ENCODE results near the gene CS. TPM values are rescaled to one million over a fixed set of nuclear protein-coding genes. Genes with fewer than 3 reads are reported as not detected.
A peak's percentile ranks its signal among the peaks of the same experiment; 100 is the strongest.

The CS gene
- polyA plus RNA-seq, 3 donors, result 55.7 to 156 (median 86.1) TPM

DNA sequence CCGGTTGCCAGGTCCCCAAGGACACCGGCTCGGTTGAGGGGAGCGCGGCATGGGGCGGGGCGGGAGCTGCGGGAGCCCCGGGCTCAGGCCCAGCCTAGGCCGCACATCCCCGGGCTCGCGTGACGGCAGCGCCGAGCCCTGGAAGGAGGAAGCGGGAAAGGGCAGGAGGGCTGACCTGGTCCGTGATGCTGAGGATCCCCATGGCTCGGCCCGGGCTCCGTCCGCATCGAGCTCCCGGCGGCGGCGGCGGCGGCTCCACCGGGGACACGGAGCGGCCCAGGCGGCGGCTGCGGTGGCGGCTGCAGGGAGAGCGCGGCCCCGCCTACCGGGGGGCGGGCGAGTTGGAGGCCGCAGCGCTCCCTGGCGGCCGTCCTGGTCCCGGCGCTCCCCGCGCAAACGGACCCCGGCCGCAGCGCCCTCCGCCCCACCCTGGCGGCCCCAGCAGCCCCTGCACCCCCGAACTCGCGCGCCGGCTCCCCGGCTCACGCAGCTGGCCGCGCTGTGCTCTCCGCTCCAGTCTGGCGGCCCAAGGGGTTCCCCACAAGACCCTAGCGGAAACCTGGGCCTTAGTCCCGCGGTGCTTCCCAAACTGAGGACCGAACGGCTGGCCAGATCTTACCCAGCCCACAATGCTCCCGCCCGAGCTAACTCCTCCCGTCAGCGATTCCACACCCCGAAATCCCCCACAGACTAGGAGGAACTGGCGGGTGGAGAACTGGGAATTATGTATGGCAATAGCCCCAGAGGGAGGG, 41.9 kb downstream of the CS start, which contains the start of gene ANKRD52:
Gene ANKRD52 (minus strand): TSS at position 317 of the 752 bp plus-strand sequence. CDS start 115 bp downstream, at position 202.
- peak within 1 kb of the TSS; percentile 98 for H3K4me2 ChIP-seq (replicated peaks; ENCODE audit: extremely low read depth, low read length, poor library complexity, severe bottlenecking)
- H3K27me3 ChIP-seq (ENCODE audit: control insufficient read depth in 2 of 2, insufficient read depth in 2 of 2, low read length in 2 of 2), result no peaks in the 10 kb centered on the region
- peaks cover 14% of the 10 kb centered on the region for H4K20me1 ChIP-seq (ENCODE audit: insufficient read depth, low read length)
- H3K9me3 ChIP-seq (replicated peaks in 1 of 2; ENCODE audit: control insufficient read depth in 1 of 2, insufficient read depth in 1 of 2, low read length in 2 of 2), result no peaks in the 10 kb centered on the region
- TF ChIP-seq, protein P1, sequence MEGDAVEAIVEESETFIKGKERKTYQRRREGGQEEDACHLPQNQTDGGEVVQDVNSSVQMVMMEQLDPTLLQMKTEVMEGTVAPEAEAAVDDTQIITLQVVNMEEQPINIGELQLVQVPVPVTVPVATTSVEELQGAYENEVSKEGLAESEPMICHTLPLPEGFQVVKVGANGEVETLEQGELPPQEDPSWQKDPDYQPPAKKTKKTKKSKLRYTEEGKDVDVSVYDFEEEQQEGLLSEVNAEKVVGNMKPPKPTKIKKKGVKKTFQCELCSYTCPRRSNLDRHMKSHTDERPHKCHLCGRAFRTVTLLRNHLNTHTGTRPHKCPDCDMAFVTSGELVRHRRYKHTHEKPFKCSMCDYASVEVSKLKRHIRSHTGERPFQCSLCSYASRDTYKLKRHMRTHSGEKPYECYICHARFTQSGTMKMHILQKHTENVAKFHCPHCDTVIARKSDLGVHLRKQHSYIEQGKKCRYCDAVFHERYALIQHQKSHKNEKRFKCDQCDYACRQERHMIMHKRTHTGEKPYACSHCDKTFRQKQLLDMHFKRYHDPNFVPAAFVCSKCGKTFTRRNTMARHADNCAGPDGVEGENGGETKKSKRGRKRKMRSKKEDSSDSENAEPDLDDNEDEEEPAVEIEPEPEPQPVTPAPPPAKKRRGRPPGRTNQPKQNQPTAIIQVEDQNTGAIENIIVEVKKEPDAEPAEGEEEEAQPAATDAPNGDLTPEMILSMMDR (IDR thresholded peaks at IDR 0.05), result peak; percentile 84
- Mint-ChIP-seq H3K27me3 (ENCODE audit: low read depth in 3 of 3) (peaks cover 0 to 2% (median 0%) of the 10 kb centered on the region in 3 donors), H3K9me3 (no peaks in the 10 kb centered on the region), H3K27ac (peak within 1 kb of the TSS; percentile 63 to 90 (median 87)), H3K36me3 (peaks cover 27 to 32% of the 10 kb centered on the region in 2 donors), H3K4me1 (peaks cover 18% of the 10 kb centered on the region), H3K4me3 (peak within 1 kb of the TSS; percentile 92 to 96)
- peak within 1 kb of the TSS in 1 of 2 donors; percentile 69 for H3K27ac ChIP-seq (ENCODE audit: low read depth in 1 of 2, low read length in 2 of 2)
- H3K4me3 ChIP-seq (replicated peaks in 1 of 3; ENCODE audit: low read depth in 2 of 3, low read length in 3 of 3), result peak within 1 kb of the TSS; percentile 61 to 94 (median 86)
- under 1% methylated on average over 70 of the region's 78 CpGs for WGBS (ENCODE audit: insufficient coverage)
- H3K79me2 ChIP-seq (ENCODE audit: insufficient read depth, low read length), result peaks cover 18% of the 10 kb centered on the region
- intact Hi-C loops (cut with micrococcal nuclease), result loop anchor here (5.0 to 10.0 kb wide), 2 partner anchors 51 to 63 kb away; no protein-coding TSS in a partner anchor
- H2AFZ ChIP-seq (ENCODE audit: insufficient read depth, low read depth, low read length, poor library complexity, severe bottlenecking), result peak within 1 kb of the TSS; percentile 100
- DNase-seq, result peak; percentile 65 to 76 (median 73)
- peak within 1 kb of the TSS; percentile 84 for H3K9ac ChIP-seq (ENCODE audit: insufficient read depth, low read length, poor library complexity, severe bottlenecking)
- H3K4me1 ChIP-seq (ENCODE audit: control insufficient read depth in 1 of 2, insufficient read depth in 2 of 2, low read length in 2 of 2), result peaks cover 17 to 18% of the 10 kb centered on the region in 2 donors
- peaks cover 26 to 37% of the 10 kb centered on the region in 2 donors for H3K36me3 ChIP-seq (replicated peaks in 1 of 2; ENCODE audit: control insufficient read depth in 1 of 2, insufficient read depth in 2 of 2, low read length in 2 of 2)

DNA sequence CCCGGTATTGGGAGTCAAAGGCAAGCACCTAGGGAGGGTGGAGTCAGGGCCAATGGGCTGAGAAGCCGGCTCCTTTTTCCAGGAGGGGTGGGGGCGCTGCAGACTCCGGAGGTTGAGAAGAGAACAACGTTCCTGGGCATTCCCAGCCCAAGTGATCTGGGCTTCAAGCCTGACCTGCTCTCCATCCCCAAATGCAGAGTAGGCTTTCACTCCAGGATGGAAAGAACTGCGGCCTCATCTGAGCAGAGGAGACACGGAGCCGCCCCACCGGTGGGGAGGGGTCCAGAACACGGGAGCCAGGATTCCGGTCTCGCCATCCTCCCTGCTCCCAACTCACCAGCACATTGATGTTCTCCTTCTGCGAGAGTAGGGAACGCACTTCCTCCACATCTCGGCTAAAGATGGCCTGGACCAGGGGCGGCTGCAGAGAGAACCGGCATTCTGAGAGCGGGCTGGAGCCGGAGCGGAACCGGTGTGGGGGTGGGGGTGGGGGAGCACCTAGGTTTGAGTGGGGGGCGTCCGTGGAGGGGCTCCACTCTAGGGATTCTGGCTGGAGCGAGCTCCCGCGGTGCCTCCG, 42.6 kb downstream of the CS start:
- peak overlapping the region; percentile 84 for H3K9ac ChIP-seq (ENCODE audit: insufficient read depth, low read length, poor library complexity, severe bottlenecking)
- Mint-ChIP-seq H3K36me3 (peaks cover 34 to 38% of the 10 kb centered on the region in 2 donors), H3K9me3 (no peaks in the 10 kb centered on the region), H3K27ac (peak overlapping the region in 6 of 7 donors; percentile 33 to 90 (median 68)), H3K27me3 (ENCODE audit: low read depth in 3 of 3) (peaks cover 0 to 2% (median 0%) of the 10 kb centered on the region in 3 donors), H3K4me1 (peaks cover 18% of the 10 kb centered on the region), H3K4me3 (peak overlapping the region; percentile 86 to 88)
- H3K9me3 ChIP-seq (replicated peaks in 1 of 2; ENCODE audit: control insufficient read depth in 1 of 2, insufficient read depth in 1 of 2, low read length in 2 of 2), result no peaks in the 10 kb centered on the region
- peaks cover 14% of the 10 kb centered on the region for H4K20me1 ChIP-seq (ENCODE audit: insufficient read depth, low read length)
- TF ChIP-seq, protein P1 (IDR thresholded peaks at IDR 0.05), result no peak
- H3K4me2 ChIP-seq (replicated peaks; ENCODE audit: extremely low read depth, low read length, poor library complexity, severe bottlenecking), result peak overlapping the region; percentile 98
- peaks cover 17 to 18% of the 10 kb centered on the region in 2 donors for H3K4me1 ChIP-seq (ENCODE audit: control insufficient read depth in 1 of 2, insufficient read depth in 2 of 2, low read length in 2 of 2)
- WGBS (ENCODE audit: insufficient coverage), result 0% methylated on average over 17 of the region's 27 CpGs
- intact Hi-C loops (cut with micrococcal nuclease), result loop anchor here (5.0 to 10.0 kb wide), 2 partner anchors 50 to 63 kb away; no protein-coding TSS in a partner anchor
- H3K4me3 ChIP-seq (replicated peaks in 1 of 3; ENCODE audit: low read depth in 2 of 3, low read length in 3 of 3), result peak overlapping the region; percentile 51 to 94 (median 85)
- peak overlapping the region; percentile 100 for H2AFZ ChIP-seq (ENCODE audit: insufficient read depth, low read depth, low read length, poor library complexity, severe bottlenecking)
- peaks cover 18% of the 10 kb centered on the region for H3K79me2 ChIP-seq (ENCODE audit: insufficient read depth, low read length)
- no peaks in the 10 kb centered on the region for H3K27me3 ChIP-seq (ENCODE audit: control insufficient read depth in 2 of 2, insufficient read depth in 2 of 2, low read length in 2 of 2)
- peaks cover 32 to 43% of the 10 kb centered on the region in 2 donors for H3K36me3 ChIP-seq (replicated peaks in 1 of 2; ENCODE audit: control insufficient read depth in 1 of 2, insufficient read depth in 2 of 2, low read length in 2 of 2)
- peak overlapping the region in 1 of 2 donors; percentile 65 for H3K27ac ChIP-seq (ENCODE audit: low read depth in 1 of 2, low read length in 2 of 2)
- DNase-seq, result peak in 1 of 3 donors; percentile 4

All from CD14-positive monocyte (primary cell).